ENCODE data around the gene SRGN. TPM values are rescaled to one million over a fixed set of nuclear protein-coding genes. Genes with fewer than 3 reads are reported as not detected.
"Not testable (repeated sequence)": the region's sequence is repeated elsewhere in the genome, so short reads cannot be mapped to it uniquely, and the experiment has no call there.

The SRGN gene
- polyA plus RNA-seq, 10 donors: 15.1 to 45.0 (median 25.8) TPM

DNA sequence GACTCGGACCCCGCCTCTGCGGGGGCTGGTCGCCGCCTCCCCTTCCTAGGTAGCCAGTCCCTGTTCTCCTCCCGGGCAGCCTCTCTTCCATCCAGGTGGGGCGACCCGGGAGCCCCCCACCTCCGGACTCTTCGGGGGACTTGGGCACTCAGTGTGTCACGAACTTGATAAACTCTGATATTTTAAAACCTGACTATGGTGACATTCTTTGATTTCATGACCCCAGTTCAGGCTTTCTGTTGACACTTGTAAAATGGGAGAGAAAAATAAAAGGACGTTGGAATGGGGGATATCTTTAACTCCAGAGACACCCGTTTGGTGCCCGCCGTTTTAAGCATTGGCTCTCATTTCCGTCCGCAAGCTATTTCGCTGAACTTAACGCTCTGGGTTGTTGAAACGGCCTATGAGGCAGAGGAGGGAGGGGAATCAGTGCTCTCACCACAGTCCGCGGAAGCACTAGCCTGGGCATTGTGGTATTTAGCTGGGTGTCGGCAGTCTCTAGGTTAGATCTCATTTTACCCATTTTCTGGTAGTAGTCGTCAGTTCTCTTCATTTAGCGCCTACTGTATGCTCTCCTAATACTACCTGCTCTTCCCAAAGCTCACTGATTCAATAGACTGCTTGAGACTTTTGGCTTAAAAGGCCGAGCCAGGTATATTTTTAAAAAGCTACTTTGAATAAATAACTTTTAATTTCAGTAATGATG lies 36.8 kb downstream of the SRGN start:
- DNase-seq: peak; percentile 24 to 67 (median 42)

DNA sequence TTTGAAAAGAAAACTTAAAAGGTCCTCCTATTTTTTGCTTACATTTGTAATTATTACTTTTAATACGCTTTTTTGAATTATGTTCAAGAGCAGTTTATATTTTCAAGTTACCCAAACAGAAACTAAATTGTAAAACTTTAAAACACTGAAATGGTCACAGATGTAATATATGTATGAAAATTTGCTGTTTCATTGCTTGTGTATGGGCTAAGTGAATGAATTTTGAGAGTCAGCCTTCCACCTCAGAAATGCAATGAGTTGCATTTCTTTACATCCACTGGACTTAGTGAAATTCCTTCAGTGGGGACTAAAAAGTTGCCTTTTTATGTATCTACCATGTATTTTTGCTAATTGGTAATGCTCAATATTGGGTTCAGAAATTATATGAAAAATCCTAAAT lies 37.7 kb downstream of the SRGN start:
- no peak for DNase-seq

DNA sequence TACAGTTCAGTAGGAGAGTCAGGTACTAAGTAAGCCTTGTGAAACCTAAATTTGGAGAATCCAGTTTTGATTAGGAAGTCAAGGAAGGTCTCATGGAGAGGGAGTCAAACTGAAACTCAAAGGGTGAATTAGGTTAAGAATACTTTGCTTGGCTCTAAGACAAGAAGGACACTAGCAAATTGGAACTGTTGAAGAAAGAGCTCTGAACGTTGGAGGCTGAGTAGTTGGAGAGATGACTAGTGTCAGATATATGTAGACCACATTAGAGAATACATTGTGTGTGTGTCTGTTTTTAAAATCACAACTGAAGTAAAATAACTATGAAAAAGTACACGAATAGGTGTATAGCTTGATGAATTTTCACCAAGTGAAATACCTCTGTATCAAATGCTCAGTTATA lies 42.3 kb downstream of the SRGN start:
- no peak for DNase-seq

DNA sequence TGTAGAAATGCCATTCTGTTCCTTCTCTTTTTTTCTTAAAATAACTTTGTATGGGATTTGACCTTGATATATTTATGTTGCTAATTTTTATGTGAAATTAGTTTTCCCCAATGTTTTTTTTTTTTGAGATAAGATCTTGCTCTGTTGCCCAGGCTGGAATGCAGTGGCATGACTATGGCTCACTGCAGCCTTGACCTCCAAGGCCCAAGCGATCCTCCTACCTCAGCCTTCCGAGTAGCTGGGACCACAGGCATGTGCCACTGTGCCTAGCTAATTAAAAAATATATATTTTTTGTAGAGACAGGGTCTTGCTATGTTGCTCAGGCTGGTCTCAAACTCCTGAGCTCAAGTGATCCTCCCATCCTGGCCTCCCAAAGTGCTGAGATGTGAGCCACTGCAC lies 52.1 kb downstream of the SRGN start:
- DNase-seq: no peak

DNA sequence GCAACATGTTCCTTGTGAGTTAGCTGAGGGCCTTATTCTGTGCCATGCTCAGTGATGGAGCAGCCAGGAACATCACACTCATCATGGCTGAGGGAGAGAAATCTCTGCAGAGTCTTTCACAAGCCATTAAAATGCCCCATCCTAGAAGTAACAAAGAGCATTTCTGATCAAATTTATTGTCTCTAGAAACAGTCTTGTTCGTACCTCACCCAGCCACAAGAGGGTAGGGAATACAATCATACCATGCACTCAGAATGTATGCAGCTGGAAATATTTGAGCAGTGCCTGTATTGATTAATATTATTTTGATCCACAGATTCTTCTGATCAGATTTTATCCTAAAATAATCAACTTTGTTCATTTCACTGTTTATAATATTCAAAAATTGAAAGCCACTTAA lies 53.4 kb downstream of the SRGN start:
- no peak for DNase-seq

DNA sequence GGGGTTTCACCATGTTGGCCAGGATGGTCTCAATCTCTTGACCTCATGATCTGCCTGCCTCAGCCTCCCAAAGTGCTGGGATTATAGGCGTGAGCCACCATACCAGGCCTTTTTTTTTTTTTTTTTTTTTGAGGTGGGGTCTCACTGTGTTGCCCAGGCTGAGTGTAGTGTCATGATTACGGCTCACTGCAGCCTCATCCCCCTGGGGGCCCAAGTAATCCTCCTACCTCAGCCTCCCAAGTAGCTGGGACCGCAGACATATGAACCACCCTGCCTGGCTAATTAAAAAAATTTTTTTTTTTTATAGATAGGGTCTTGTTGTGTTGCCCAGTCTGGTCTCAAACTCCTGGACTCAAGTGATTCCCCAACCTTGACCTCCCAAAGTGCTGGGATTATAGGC lies 54.2 kb downstream of the SRGN start:
- not testable (repeated sequence) for DNase-seq

DNA sequence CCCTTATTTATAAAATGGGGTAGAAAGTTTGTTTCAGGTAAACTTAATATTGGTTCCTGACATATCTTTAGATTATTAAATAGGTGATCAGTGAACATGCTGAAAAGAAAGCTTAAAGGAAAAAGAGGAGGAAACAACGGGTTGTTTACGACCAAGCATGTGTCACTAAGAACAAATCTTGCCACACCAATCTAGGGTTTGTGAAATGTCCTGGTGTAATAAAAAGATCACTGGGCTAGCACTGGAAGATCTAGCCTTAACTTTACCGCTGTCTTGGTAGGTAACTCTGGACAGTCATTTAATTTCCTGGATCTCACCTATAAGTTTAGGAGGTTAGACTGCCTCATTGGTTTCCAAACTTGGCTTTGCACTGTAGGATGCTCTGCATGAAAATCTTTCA lies 55.1 kb downstream of the SRGN start:
- DNase-seq: no peak

DNA sequence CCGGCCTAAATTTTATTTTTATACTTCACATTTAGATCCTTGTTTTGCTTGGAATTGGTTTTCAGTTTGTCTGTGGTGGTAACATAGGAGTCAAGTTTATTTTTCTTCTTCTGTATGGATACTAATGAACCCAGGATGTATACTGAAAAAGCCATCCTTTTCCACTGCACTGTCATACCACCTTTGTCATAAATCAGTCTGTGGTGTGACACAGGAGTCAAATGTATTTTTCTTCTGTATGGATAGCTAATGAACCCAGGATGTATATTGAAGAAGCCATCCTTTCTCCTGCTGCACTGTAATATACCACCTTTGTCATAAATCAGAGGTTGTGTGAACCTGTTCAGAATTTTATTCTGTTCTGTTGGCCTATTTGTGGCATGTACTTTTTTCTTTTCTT lies 57.4 kb downstream of the SRGN start:
- DNase-seq: no peak

DNA sequence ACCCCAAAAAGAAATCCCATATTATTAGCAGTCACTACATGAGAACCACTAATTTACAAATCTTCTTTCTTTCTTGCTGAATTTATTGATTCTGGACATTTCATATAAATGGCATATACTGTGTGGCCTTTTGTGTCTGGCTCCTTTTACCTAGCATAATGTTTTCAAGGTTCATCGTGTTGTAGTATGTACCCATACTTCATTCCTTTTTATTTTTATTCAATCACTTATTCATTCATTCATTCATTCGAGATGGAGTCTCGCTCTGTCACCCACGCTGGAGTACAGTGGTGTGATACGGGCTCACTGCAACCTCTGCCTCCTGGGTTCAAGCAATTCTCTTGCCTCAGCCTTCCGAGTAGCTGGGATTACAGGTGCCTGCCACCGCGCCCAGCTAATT lies 58.0 kb downstream of the SRGN start:
- DNase-seq: no peak

DNA sequence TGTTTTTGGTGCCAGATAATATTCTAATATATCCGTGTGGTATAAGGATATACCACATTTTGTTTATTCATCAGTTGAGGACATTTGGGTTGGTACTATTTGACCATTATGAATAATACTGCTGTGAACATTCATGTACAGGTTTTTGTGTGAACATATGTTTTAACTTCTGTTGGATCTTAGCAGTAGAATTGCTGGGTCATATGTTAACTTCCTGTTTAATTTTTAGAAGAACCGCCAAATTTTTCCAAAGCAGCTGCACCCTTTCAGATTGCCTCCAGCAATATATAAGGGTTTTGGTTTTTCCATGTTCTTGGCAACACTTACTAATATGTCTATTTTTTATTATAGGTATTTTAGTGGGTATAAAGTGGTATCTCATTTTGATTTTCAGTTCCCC lies 58.9 kb downstream of the SRGN start:
- no peak for DNase-seq

DNA sequence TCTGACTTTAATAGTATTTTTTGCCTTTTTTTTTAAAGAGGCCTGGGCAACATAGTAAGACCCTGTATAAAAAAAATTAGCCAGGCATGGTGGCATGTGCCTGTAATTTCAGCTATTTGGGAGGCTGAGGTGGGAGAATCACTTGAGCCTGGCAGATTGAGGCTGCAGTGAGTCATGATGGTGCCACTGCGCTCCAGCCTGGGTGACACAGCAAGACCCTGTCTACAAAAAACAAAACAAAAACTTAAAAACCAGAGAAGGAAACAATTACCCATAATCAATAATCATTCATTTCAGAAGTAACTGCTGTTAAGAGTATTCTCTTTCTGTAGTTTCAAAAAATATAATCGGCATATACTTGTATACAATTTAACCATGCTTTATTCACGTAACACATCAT lies 64.1 kb downstream of the SRGN start:
- DNase-seq: no peak

DNA sequence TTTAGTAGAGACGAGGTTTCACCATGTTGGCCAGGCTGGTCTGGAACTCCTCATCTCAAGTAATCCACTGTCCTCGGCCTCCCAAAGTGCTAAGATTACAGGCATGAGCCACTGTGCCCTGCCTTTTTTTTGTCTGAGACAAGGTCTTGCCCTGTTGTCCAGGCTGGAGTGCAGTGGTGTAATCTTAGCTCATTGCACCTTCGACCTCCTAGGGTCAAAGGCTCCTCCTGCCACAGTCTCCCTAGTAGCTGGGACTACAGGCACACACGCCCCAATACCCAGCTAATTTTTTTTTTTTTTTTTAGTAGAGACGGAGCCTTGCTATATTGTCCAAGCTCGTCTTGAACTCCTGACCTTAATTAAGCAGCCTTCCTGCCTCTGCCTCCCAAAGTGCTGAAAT lies 65.3 kb downstream of the SRGN start:
- DNase-seq: no peak

Other genes starting within 250 kb of the SRGN start
- 10 to 100 TPM; 43.4 to 54.5 (median 47.5) TPM for gene DDX50, start 186.8 kb upstream of the SRGN start, polyA plus RNA-seq (ENCODE audit: insufficient read length in 10 of 10)
- 10 to 100 TPM; 38.2 to 56.2 (median 46.6) TPM for gene DDX21, start 131.9 kb upstream of the SRGN start, polyA plus RNA-seq (ENCODE audit: insufficient read length in 10 of 10)
- 10 to 100 TPM; 20.0 to 28.7 (median 24.9) TPM for gene KIFBP, start 99.3 kb upstream of the SRGN start, polyA plus RNA-seq (ENCODE audit: insufficient read length in 10 of 10)
- 10 to 100 TPM; 35.0 to 54.7 (median 44.0) TPM for gene VPS26A, start 36.1 kb downstream of the SRGN start, polyA plus RNA-seq (ENCODE audit: insufficient read length in 10 of 10)
- 10 to 100 TPM; 20.7 to 32.8 (median 29.0) TPM for gene SUPV3L1, start 92.1 kb downstream of the SRGN start, polyA plus RNA-seq (ENCODE audit: insufficient read length in 10 of 10)
- gene HKDC1, start 132.2 kb downstream of the SRGN start, polyA plus RNA-seq (ENCODE audit: insufficient read length in 10 of 10): under 1 TPM in 8 of 10 donors, not detected in 2; 0.04 to 0.43 (median 0.11) TPM
- 10 to 100 TPM; 26.4 to 41.2 (median 29.6) TPM for gene HK1, start 190.4 kb downstream of the SRGN start, polyA plus RNA-seq (ENCODE audit: insufficient read length in 10 of 10)

Measured in muscle of back (tissue), 11 donors.